HG03280 (cell line): Measurements from ENCODE around the gene FOXS1.

Experiments
- ATAC-seq: cut with Tn5 transposase; IDR thresholded peaks from one replicate; pipeline ENCODE4 v1.9.1; 2021; ENCODE audit warnings: mild to moderate bottlenecking, moderate library complexity; ENCODE audit not compliant: unreplicated experiment

FOXS1 gene

DNA sequence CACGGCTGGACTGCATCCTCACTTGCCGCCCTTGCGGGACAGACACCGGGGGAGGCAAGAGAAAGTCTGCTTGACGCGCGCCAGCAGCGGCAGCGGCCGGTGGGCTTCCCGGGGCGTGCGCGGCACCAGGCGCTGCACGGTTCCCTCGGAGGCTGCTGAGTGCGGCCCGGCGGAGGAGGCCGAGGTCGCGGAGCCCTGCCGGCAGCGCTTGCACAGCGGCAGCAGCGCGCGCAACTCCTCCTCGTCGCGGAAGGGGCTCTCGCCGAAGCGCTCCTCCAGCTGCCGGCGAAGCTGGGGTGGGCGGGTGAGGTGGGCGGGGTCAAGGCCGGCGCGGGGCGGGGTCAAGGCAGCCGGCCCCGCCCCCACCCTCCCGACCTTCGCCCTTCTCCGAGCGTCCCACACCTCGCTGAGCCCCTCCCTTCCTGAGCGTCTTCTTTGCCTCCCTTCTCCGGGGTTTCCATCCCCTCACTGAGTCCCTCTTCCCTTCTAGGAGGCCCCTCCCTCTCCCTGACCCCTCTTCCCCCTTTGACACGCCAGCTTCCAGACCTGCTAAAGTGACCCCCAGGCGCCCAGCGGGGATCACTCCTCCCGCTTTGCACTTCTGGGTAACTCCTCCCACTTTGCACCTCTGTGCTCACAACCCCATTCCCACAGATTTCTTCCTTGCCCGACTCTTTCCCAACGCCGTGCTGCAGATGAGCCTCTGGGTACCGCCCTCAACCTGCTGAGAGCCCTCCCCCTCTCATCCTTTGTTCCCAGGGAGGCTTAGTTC lies 16.2 kb upstream of the FOXS1 start:
- ATAC-seq, result no peak

GRCh38 chr20:31861135-31861384 lies 15.7 kb upstream of the FOXS1 start:
- no peak for ATAC-seq

DNA sequence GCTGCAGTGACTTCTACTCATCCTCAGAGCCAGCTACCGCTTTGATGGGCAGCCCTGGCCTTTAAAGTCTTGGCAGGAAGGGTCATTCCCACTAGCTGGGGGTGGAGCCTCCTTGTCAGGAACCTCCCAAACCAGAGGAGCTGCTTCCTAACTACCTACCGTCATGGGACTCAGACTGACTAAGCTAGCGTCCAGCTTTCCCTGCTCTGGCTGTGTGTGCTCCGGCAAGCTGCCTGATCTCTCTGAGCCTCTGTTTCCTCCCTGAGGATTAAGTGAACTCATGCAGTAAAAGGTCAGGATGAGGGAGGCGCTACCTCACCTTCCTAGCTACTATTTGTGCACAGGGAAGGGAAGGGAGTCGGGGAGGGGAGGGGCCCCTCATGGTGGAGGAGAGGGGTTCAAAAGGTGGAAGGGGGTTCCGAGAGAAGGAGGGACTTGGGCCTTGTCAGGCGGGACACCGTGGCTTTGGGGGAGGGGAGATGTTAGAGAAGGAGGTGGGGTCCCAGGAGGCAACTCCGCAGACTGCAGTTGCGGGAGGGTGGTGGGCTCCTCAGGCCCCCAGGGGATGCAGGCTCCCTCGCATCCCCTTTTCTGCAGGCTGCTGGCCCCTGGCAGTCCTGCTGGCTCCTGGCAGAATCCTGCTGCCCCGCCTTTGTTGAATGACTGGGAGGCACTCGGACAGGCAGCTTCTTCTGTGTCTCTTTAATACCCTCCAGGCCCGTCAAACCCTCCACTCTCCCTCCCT lies 15.2 kb upstream of the FOXS1 start:
- no peak for ATAC-seq

GRCh38 chr20:31859998-31860380 lies 14.6 kb upstream of the FOXS1 start:
- no peak for ATAC-seq

DNA sequence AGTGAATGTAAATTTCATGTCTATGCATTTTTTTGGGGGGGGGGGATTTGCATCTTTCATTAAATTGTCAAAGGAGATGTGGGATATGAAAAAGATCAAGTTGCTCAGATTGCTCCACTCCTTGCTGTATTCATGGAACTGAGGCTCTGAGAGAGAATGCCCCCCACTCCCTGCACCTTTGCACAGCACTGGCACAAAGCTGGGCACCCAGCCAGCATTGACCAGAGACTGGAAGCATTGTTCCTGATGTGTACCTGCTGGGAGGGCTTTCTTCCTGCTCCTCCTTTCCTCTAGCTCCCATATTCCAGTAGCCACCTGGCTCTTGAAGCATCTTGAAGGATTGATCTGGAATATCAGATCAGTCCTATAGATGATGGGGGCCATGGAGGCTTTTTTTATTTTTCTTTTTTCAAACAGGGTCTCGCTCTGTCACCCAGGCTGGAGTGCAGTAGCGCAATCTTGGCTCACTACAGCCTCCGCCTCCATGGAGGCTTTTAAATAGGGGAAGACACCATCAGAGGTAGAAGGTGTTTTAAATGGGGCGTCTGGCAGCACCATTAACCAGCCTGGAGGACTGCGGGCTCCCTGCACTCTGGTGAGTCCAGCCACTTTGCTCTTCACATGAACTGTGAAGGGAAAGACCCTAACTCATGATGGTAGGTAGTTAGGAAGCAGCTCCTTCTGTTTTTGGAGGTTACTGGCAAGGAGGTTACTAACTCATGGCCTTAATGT lies 14.0 kb upstream of the FOXS1 start:
- no peak for ATAC-seq

GRCh38 chr20:31858760-31859083 lies 13.3 kb upstream of the FOXS1 start:
- no peak for ATAC-seq

- no peak for ATAC-seq
Observed at GRCh38 chr20:31857861-31858759, 12.7 kb upstream of the FOXS1 start.

DNA sequence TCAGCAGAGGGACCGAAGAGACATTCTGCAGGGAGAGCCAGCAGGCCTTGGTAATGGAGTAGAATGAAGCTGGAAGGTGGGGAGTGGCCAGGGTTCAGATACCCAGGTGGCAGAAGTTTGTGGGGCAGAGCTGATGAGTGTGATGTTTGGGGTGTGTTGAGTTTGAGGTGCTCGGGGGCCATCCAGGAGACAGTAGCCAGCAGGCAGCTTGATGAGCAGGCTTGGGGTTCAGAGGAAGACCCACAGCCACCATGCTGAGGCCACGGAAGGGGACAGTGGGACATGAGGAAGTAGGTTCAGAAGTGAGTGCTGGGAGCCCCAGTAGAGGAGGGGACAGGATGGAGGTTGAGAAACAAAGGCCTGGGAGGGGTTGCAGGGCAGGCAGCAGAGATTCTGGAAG lies 11.1 kb upstream of the FOXS1 start:
- ATAC-seq, result no peak

DNA sequence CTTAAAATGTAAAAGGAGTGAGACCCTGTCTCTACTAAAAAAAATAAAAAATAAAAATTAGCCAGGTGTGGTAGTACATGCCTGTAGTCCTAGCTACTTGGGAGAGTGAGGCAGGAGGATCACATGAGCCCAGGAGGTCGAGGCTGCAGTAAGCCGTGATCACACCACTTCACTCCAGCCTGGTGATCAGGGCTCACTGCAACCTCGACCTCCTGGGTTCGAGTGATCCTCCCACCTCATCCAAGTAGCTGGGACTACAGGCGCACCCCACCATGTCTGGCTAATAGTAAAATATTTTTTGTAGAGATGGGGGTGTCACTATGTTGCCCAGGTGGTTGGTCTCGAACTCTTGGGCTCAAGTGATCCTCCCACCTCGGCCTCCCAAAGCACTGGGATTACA lies 8.1 kb upstream of the FOXS1 start:
- no peak for ATAC-seq

- no peak for ATAC-seq
Observed at GRCh38 chr20:31851240-31851955, 6.0 kb upstream of the FOXS1 start.

DNA sequence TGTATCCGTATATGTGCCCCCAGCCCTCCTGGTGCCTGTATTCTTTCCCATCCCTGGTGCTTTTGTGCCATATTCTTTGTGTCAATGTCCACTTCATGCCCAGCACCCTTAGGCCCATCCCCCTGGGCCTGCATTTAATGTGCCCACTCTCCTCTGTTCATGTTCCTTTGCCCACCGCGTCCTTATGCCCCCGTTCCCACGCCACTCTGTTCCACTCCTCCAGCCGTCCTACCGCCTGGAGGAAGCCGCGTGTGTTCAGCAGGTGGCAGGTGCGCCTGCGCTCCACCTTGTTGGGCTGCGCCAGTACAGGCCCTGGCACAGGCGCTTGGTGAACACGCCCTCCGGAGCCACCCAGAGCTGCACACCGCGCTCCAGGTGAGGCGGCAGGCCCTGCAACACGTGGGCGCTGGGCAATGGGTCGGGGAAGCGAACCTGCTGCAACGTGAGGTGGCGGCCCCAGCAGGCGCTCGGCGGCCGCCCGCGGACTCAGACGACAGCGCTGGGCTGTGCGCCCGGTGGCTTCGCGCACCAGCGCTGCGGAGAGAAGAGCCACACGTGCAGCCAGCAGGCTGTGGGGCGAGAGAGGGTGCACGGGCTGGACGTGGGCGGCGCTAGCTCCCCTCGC lies 4.0 kb upstream of the FOXS1 start:
- no peak for ATAC-seq

- ATAC-seq, result no peak
Observed at GRCh38 chr20:31848088-31848999, 2.9 kb upstream of the FOXS1 start.

DNA sequence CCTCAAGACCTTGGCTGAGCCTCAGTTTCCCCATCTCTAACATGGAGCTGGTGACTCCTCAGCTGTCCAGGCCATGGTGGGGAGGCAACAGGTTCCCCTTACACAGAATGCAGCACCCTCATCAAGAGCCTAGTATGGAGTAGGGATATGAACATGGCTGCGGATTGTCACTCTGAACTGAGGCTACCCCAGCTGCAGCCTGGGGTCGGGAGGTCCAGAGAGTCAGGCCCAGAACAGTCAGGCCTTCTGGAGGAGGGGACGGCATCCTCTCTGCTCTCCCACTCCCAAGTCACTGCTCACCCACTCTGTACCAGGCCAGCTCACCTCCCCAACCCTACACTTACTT lies 1.4 kb upstream of the FOXS1 start:
- no peak for ATAC-seq

- no peak for ATAC-seq
Observed at GRCh38 chr20:31844737-31845299, 586 bp downstream of the FOXS1 start.

DNA sequence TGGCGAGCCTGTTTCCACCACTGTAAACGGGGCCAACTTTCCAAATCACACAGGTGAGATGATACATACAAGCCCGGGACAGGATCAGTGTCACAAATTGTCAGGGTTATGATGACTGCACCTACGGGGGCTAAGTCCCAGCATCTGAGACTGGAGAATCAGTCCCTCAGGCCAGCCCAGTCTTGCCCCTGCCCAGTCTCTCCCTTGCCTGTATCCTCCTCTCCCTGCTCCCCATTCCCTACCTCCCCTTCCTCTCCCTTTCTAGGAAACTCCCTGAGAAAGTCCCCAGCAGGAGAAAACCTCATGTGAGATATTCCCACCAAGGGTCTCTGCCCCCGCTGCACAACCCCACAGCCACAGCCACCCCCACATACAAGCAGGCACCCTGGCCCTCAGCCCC lies 1.5 kb downstream of the FOXS1 start:
- ATAC-seq, result no peak

- ATAC-seq, result no peak
Observed at GRCh38 chr20:31843288-31843687, 2.1 kb downstream of the FOXS1 start.

GRCh38 chr20:31842471-31843157 lies 2.8 kb downstream of the FOXS1 start:
- no peak for ATAC-seq

DNA sequence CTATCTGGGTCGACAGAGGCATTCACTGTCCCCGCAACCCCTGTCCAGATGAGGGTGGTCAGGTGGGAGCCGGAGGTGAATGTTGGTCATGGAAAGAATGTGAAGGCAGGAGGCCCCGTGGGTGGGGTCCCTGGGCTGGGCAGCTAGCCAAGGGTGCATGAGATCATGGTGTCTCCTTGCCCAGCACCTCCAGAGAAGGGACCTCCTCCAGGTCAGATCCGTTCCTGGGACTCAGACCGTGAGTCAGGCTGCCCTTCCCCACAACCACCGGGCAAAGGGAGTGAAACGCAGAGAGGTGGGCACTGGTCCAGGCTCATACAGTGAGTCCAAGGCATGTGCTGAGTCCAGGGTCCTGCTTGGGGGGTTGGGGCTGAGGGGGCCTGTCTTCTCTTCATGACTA lies 3.5 kb downstream of the FOXS1 start:
- no peak for ATAC-seq
